Measurements from ENCODE around the gene ANXA10.
"Not testable (repeated sequence)": the region's sequence is repeated elsewhere in the genome, so short reads cannot be mapped to it uniquely, and the experiment has no call there.

Gene ANXA10

GRCh38 chr4:168164045-168164444 lies 71.7 kb downstream of the ANXA10 start:
- no peak for DNase-seq

- DNase-seq: no peak
Measured at GRCh38 chr4:168164915-168165548, 72.7 kb downstream of the ANXA10 start.

- DNase-seq: no peak
Measured at GRCh38 chr4:168167714-168168284, 75.5 kb downstream of the ANXA10 start.

- no peak for DNase-seq
Measured at GRCh38 chr4:168174308-168174707, 82.0 kb downstream of the ANXA10 start.

- peak in 1 of 3 experiments; percentile 28 for DNase-seq
Measured at GRCh38 chr4:168177546-168178149, 85.3 kb downstream of the ANXA10 start.

- peak in 2 of 3 experiments; percentile 12 to 73 for DNase-seq
Measured at GRCh38 chr4:168183717-168184571, 91.6 kb downstream of the ANXA10 start.

GRCh38 chr4:168188754-168189153 lies 96.4 kb downstream of the ANXA10 start:
- no peak for DNase-seq

GRCh38 chr4:168197926-168198325 lies 105.6 kb downstream of the ANXA10 start:
- no peak for DNase-seq

GRCh38 chr4:168199260-168199957 lies 107.1 kb downstream of the ANXA10 start:
- DNase-seq: no peak

- no peak for DNase-seq
Measured at GRCh38 chr4:168200685-168201084, 108.3 kb downstream of the ANXA10 start.

GRCh38 chr4:168203233-168203911 lies 111.0 kb downstream of the ANXA10 start:
- DNase-seq: no peak

GRCh38 chr4:168208957-168209614 lies 116.7 kb downstream of the ANXA10 start:
- no peak for DNase-seq

- no peak for DNase-seq
Measured at GRCh38 chr4:168212656-168213055, 120.3 kb downstream of the ANXA10 start.

GRCh38 chr4:168213511-168213910 lies 121.2 kb downstream of the ANXA10 start:
- not testable (repeated sequence) for DNase-seq

- no peak for DNase-seq
Measured at GRCh38 chr4:168218645-168219044, 126.3 kb downstream of the ANXA10 start.

GRCh38 chr4:168220893-168221292 lies 128.6 kb downstream of the ANXA10 start:
- DNase-seq: peak in 1 of 3 experiments; percentile 25

- DNase-seq: peak in 2 of 3 experiments; percentile 25 to 73
Measured at GRCh38 chr4:168221301-168221700, 129.0 kb downstream of the ANXA10 start.
